HG03342 (cell line): Measurements from ENCODE around the gene SLC20A1.
A peak's percentile ranks its signal among the peaks of the same experiment; 100 is the strongest.
"Not testable (repeated sequence)": the region's sequence is repeated elsewhere in the genome, so short reads cannot be mapped to it uniquely, and the experiment has no call there.

Experiments
- ATAC-seq: cut with Tn5 transposase; IDR thresholded peaks from one replicate; pipeline ENCODE4 v1.9.1; 2021; ENCODE audit warnings: mild to moderate bottlenecking, moderate library complexity; ENCODE audit not compliant: unreplicated experiment

SLC20A1 gene

DNA sequence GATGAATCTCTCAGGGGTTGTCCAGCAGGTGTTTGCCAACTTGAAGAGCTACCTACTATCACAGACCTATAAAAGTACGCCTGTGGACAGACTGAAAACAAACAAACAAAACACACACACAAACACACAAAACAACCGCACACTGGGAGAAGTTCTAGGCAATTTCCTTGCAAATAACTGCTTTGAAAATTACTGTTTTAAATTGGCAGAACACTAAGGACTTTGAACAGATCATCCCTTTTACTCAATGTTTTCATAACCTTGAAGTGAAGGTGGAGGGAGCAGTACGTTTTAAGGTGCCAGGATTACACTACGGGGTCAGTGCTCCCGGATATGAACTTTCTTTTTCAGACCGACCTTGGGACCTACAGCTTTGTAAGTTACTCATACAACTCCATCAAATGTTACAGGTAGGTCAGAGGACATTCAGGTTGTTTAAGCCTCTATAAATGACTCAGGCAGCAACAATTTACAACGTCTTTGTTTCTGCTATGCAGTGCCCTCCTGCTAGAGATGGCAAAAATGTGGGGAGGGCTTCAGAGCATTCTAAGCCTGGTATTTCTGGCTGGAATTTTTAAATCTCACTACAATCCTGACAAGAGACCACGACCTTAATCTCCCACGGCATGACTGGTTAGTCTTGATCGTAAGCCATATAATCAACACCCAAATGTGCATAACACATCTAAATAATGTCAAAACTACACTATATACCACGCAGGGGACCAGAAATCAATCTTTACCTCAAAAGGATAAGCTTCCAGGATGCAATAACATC lies 1.4 kb upstream of the SLC20A1 start:
- ATAC-seq = no peak

DNA sequence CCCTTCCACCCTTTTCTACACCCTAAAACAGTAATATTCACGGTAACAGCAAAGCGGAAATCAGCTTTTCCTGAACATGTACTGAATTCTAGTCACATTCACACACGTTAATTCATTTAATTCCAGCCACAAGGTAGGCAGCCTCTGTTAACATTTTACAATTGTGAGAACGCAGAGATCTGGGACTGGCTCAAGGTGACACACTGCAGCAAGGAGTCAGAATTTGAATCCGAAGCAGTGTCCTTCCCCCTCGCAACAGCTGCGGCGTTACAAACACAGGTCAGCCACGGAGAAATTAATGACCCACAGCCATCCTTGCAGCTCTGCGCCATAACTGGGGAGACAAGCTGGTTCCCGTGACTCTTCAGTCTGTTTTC lies 818 bp upstream of the SLC20A1 start:
- no peak for ATAC-seq

DNA sequence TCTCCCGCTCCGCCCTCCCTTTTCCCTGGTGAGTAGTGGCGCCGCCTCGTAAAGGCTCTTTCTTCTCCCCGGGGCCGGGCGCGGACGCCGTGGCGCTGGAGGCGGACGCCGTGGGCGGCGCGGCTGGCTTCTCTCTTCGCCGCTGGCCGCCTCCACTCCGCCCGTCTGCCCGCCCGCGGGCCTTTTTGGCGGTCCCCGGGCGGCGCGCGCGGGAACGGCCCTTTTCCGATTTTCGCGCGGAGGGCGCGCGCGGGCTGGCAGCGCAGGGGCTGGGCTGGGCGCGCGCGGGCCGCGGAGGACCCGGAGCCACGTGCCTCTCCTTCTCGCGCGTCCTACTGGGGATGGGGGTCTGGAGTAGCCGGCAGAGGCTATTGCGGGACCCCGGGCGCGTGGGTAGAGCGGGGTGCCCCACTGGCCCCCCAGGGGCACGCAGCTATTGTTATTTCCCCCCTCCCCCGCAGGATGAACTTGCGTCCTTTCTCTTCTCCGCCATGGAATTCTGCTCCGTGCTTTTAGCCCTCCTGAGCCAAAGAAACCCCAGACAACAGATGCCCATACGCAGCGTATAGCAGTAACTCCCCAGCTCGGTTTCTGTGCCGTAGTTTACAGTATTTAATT lies 472 bp downstream of the SLC20A1 start:
- ATAC-seq = peak; percentile 13

DNA sequence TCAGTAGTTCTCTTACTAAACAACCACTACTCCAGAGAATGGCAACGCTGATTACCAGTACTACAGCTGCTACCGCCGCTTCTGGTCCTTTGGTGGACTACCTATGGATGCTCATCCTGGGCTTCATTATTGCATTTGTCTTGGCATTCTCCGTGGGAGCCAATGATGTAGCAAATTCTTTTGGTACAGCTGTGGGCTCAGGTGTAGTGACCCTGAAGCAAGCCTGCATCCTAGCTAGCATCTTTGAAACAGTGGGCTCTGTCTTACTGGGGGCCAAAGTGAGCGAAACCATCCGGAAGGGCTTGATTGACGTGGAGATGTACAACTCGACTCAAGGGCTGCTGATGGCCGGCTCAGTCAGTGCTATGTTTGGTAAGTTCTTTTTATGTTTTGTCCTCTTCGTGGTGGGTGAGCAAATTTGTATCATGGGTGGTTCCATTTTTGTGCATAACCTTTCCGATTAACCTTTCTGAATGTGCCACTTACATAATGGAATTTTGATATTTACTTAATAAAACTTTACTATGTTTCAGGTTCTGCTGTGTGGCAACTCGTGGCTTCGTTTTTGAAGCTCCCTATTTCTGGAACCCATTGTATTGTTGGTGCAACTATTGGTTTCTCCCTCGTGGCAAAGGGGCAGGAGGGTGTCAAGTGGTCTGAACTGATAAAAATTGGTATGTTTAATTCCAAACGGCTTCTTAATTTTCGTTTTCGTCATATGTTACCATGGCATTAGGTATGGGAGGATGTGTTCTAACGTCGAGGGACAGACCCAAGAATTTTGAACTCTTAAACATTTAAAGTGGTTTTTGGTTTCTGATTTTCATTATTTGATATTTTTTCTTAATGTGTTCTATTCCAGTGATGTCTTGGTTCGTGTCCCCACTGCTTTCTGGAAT lies 1.3 kb downstream of the SLC20A1 start:
- no peak for ATAC-seq

GRCh38 chr2:112648081-112648480 lies 2.3 kb downstream of the SLC20A1 start:
- no peak for ATAC-seq

DNA sequence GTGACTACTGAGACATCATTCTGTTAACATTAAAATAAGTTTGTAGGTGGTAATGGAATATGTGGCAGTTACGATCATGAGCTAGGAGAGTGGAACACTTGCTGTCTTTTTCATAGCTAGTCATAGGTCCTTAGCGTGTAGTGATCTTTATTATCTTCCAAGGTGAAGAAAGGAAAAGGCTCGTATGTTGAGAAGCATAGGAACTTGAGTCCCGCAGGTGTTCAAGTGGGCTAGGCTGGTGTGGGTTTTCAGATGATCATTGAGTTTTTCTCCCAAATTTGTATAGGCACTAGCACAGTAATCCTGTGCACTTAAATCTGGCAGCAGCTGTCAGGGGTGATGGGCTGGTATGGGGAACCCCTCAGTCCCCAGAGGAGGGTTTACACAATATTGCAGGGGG lies 10.9 kb downstream of the SLC20A1 start:
- ATAC-seq = no peak

DNA sequence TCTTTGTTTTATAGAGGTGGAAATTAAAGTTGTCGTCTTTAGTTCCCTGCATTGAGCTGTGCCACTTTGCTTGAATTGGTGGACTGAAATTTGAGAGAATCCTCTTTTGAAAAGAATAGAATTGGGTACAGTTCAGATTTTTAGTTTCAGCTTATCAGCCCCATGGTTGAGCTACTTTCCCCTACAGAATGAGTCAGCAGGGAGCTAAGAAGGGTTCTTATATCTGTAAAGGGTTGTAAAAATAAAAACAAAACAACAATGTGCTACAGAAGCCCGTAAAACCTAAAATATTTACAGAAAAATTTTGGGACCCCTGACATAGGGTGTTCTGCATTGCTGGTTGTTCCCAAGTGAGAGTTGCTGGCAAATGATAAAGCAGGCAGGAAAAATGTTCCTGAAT lies 12.6 kb downstream of the SLC20A1 start:
- no peak for ATAC-seq

- no peak for ATAC-seq
These were observed 13.3 kb downstream of the SLC20A1 start for GRCh38 chr2:112658839-112659667.

- no peak for ATAC-seq
These were observed 14.4 kb downstream of the SLC20A1 start for GRCh38 chr2:112660138-112660537.

DNA sequence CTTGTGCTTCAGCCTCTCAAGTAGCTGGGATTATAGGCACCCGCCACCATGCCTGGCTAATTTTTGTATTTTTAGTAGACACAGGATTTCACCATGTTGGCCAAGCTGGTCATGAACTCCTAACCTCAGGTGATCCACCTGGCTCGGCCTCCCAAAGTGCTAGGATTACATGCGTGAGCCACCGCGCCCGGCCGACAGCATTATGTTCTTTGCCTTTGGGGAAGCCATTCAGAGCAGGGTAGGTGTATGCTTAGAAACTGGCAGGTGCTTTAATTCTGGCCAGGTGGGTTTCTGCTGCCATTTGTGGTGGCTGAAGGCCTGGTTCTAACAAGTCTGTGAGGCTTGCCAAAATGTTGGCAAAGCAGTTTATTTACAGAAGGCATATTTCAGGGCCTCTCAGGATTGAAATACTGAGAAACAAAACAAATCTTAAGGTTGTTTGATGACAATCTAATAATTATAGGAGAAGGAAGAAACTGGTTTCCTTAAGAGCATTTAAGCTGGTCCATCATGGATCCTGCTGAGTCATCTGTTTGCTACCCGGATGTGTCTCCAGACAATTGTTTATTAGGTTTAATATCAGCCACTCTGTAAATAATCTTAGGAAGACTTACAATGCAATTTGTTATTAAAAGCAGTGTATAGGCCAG lies 16.0 kb downstream of the SLC20A1 start:
- ATAC-seq = no peak

- ATAC-seq = no peak
These were observed 17.0 kb downstream of the SLC20A1 start for GRCh38 chr2:112662704-112663103.

DNA sequence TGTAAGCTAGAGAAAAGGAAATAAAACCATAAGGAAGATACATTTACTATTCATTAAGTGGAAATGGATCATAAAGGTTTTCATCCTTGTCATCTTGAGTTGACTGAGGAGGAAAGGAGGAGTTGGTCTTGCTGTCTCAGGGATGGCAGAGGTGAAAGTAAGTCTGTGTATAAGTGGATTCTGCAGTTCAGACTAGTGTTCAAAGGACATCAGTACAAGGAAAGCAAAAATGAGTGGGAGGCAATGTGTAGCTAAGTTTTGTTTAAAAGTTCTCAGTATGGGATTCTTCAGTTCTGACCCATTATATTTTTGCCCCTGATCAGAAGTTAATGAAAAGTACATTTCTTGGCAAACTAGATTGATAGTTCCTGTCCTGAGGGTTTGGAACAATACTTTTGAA lies 18.9 kb downstream of the SLC20A1 start:
- no peak for ATAC-seq

- ATAC-seq = no peak
These were observed 19.5 kb downstream of the SLC20A1 start for GRCh38 chr2:112665113-112665780.

DNA sequence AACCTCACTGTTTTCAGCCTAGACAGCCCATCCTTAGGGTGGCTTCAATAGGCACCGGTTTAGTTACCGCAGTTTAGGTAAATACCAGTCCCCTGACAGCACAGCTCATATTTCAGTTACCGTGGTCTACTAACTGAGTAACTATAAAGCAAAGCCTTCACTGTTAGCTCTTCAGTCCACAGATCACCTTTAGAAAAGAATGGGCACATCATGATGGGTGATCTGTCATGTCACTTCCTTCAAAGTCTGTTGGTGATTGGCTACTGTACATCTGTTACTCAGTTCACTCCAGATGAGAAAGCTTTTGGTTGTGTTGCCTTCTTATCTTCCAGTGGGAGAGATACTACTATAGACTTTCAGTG lies 21.0 kb downstream of the SLC20A1 start:
- no peak for ATAC-seq

DNA sequence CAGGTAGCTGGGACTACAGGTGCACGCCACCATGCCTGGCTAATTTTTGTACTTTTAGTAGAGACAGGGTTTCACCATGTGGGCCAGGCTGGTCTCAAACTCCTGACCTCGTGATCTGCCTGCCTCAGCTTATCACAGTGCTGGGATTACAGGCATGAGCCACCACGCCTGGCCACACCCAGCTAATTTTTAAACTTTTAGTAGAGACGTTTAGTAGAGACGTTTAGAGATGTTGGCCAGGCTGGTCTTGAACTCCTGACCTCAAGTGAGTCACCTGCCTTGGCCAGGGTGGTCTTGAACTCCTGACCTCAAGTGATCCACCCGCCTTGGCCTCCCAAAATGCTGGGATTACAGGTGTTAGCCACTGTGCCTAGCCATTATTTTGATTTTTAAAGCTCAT lies 21.8 kb downstream of the SLC20A1 start:
- ATAC-seq = not testable (repeated sequence)

GRCh38 chr2:112669667-112670066 lies 23.9 kb downstream of the SLC20A1 start:
- no peak for ATAC-seq

DNA sequence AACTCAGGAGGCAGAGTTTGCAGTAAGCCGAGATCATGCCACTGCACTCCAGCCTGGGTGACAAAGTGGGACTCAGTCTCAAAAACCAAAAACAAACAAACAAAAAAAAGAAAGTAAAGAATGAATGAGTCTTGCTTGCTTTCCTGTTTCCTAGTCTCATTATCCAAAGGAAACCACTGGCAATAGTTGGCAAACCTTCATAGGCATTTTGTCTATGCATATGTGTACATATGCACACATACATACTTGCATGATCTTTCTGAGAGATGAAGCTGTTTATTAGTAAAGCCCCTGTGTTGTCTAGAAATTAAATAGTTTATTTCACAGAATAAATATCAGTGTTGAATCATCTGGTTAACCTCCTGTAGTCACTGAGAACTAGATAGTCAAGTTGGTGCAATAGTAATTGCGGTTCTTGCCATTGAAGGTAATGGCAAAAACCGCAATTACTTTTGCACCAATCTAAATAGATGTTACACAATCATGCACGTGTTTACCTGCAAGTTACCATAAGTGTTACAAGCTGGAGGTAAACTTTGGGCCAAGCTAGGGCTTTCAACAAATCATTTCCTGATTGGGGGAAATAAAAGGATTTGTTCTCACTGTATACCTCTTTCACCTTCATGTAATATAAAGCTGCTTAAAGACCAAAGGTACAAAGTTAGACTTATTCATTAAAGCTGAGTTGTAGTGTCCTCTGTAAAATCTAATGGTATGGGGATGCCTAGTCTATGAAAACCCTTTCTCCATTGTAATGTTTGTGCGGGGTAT lies 24.7 kb downstream of the SLC20A1 start:
- ATAC-seq = no peak

DNA sequence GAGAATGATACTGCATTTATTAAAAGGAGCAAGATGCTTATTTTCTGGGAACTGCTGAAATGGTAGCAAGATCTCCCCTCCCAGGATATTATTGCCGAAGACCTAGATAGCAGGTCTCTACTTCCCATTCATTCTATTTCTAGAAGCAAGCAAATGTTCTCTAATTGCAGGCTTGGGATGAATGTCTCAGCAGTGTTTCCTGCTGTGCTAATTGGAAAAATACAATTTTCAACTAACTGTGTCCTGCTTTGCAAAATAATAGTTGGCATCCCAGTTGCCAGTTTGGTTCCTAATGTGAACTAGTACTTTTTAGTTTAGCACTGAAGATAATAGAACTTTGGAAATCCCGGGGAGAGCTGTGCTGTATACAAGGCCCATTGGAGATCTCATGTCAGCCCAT lies 26.1 kb downstream of the SLC20A1 start:
- ATAC-seq = no peak

GRCh38 chr2:112673008-112673407 lies 27.3 kb downstream of the SLC20A1 start:
- ATAC-seq = no peak
